H1 (cell line): ENCODE results near the gene CMSS1. TPM values are rescaled to one million over a fixed set of nuclear protein-coding genes. Genes with fewer than 3 reads are reported as not detected.

ENCODE experiments used
- EZH2 ChIP-seq: fragments of 200-600 bp; sonication (generic); IDR thresholded peaks from 2 replicates; pipeline ENCODE4 v1.7.1; 2012; ENCODE audit warnings: low read depth, mild to moderate bottlenecking, moderate library complexity, low read length, inconsistent platforms; ENCODE audit not compliant: severe bottlenecking
- MAFK ChIP-seq: IDR thresholded peaks from 2 replicates; pipeline ENCODE4 v1.6.1; 2012; ENCODE audit warnings: low read depth, mild to moderate bottlenecking, improper control_type of control experiment, low read length
- RNF2 ChIP-seq: fragments of 200-900, 300-1000 bp; sonication (generic); IDR thresholded peaks from 2 replicates; pipeline ENCODE4 v1.7.1; 2016; ENCODE audit warnings: borderline replicate concordance, low read depth, mild to moderate bottlenecking, antibody characterized with exemption, low read length; ENCODE audit not compliant: poor library complexity, severe bottlenecking; ENCODE audit errors: missing control alignments
- SRF ChIP-seq: IDR thresholded peaks from 2 replicates; pipeline ENCODE4 v1.6.1; 2011; ENCODE audit warnings: mild to moderate bottlenecking, low read depth, low read length, moderate library complexity
- TAF1 ChIP-seq: IDR thresholded peaks from 2 replicates; pipeline ENCODE4 v1.6.1; 2011; ENCODE audit warnings: mild to moderate bottlenecking, low read depth, low read length
- polyA plus RNA-seq, 7 experiments: library from polyadenylated mRNA; depleted of rRNA in 3 of 7; stranded (reverse) in 5 of 7; unstranded in 2 of 7; fragments of >200 nt in 5 of 7; fragments of 200-250 nt in 2 of 7; gene quantifications; 1 replicate in 5 of 7; 2 replicates in 1 of 7; 4 replicates in 1 of 7; pipeline versions ENCODE4 v1.2.1 to v1.2.3, GENCODE V29; 2011 to 2013; ENCODE audit warnings: missing spikeins in 2 of 7, mixed read lengths in 2 of 7
- total RNA-seq: library from RNA; stranded (reverse); fragmentation: NEBNext Ultra II Directional; extraction: Animal tissue kit (Norgen Biotek cat#: 25700); gene quantifications from 2 replicates; pipeline ENCODE4 v1.2.1, GENCODE V29; 2021

CMSS1 gene
- total and polyA plus RNA-seq, 2 of the 8 experiments (the other 6 are each of a cell fraction or from before 2014, with no cell fraction given) = 15.2 to 75.1 TPM

- TF ChIP-seq RNF2 (no peak), SRF (no peak), TAF1 (no peak), MAFK (no peak), EZH2 (no peak)
Observed at GRCh38 chr3:99895703-99896441, 78.2 kb downstream of the CMSS1 start (continued).
